Tibial nerve (tissue), 4 donors: ENCODE data around the gene B4GALT5.

Source experiments
- EP300 ChIP-seq, 2 donors: sonication (generic); formaldehyde crosslinking; IDR thresholded peaks; one replicate each; pipeline ENCODE4 v1.6.1; 2017; ENCODE audit warnings: antibody characterized with exemption in 2 of 2, mild to moderate bottlenecking in 1 of 2
- TF ChIP-seq, protein P1 (sequence below), 5 experiments: fragments of 200-600 bp in 3 of 5; fragments of 450-650 bp in 2 of 5; sonication (generic) in 3 of 5; IDR thresholded peaks; one replicate each; pipeline ENCODE4 v1.5.1; 2016 to 2019; ENCODE audit warnings: antibody characterized with exemption in 5 of 5, mild to moderate bottlenecking in 3 of 5, moderate library complexity in 2 of 5

DNA sequence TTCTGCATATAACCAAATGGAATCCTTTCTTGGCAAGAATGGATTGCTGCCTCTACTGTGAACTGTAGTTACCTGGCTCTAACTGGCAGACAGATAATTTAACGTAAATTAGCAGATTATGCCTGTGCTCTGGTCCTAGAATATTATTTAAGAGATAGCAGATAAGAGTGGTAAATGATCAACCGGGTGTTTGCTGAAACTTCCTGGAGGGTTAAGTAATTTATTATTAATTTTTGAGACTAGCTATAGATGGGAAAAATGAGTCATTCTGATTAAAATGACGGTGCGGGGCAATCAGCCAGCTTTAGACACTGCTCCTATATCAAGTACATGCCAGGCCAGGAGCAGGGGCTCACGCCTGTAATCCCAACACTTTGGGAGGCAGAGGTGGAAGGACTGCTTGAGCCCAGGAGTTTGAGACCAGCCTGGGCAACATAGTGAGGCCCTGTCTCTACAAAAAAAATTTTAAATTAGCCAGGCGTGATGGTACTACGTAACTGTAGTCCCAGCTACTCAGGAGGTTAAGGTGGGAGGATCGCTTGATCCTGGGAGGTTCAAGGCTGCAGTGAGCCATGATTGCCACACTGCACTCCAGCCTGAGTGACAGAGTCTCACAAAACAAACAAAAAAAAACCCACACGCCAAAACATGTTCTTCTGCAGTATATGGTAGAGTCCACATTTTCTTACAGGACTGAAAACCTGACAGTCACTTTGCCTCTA, 22.6 kb downstream of the B4GALT5 start:
- TF ChIP-seq, protein P1, sequence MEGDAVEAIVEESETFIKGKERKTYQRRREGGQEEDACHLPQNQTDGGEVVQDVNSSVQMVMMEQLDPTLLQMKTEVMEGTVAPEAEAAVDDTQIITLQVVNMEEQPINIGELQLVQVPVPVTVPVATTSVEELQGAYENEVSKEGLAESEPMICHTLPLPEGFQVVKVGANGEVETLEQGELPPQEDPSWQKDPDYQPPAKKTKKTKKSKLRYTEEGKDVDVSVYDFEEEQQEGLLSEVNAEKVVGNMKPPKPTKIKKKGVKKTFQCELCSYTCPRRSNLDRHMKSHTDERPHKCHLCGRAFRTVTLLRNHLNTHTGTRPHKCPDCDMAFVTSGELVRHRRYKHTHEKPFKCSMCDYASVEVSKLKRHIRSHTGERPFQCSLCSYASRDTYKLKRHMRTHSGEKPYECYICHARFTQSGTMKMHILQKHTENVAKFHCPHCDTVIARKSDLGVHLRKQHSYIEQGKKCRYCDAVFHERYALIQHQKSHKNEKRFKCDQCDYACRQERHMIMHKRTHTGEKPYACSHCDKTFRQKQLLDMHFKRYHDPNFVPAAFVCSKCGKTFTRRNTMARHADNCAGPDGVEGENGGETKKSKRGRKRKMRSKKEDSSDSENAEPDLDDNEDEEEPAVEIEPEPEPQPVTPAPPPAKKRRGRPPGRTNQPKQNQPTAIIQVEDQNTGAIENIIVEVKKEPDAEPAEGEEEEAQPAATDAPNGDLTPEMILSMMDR (IDR thresholded peaks at IDR 0.05): no peak
- no peak for TF ChIP-seq EP300 (IDR thresholded peaks at IDR 0.05)
